ENCODE results near the gene DEFB112. TPM values are rescaled to one million over a fixed set of nuclear protein-coding genes. Genes with fewer than 3 reads are reported as not detected.

Gene DEFB112
- total and polyA plus RNA-seq, 7 donors = not detected

- no peaks in the 10 kb centered on the region for H3K9me3 ChIP-seq
- H3K4me1 ChIP-seq = no peaks in the 10 kb centered on the region
- no peak within 1 kb of the TSS for H3K4me3 ChIP-seq
- no peaks in the 10 kb centered on the region for H3K36me3 ChIP-seq (ENCODE audit: insufficient read depth in 1 of 2, low read depth in 1 of 2)
- H3K27ac ChIP-seq = no peak within 1 kb of the TSS
- no peak for TF ChIP-seq CTCF (IDR thresholded peaks at IDR 0.05)
- no peaks in the 10 kb centered on the region for H3K27me3 ChIP-seq (ENCODE audit: insufficient read depth in 3 of 3, low read length in 2 of 3)
- ATAC-seq (no peak), DNase-seq (no peak)
- intact Hi-C loops (cut with DNase I) = no loop called here
Observed at GRCh38 chr6:50021894-50022293, 27.8 kb downstream of the DEFB112 start, which contains the start of gene DEFB110. Gene DEFB110 (minus strand): TSS chr6:50021994. CDS start chr6:50021935, 59 bp downstream.

GRCh38 chr6:50007819-50008218 is 41.9 kb downstream of the DEFB112 start:
- no peaks in the 10 kb centered on the region for H3K36me3 ChIP-seq (ENCODE audit: insufficient read depth in 1 of 2, low read depth in 1 of 2)
- no peak for TF ChIP-seq CTCF (IDR thresholded peaks at IDR 0.05)
- no peaks in the 10 kb centered on the region for H3K9me3 ChIP-seq
- ATAC-seq = no peak
- intact Hi-C loops (cut with DNase I) = no loop called here
- no peak overlapping the region for H3K27ac ChIP-seq
- H3K4me3 ChIP-seq = no peak overlapping the region
- 76 to 81% (median 80%) methylated on average over 3 of the region's 3 CpGs for whole genome bisulfite sequencing, 3 donors
- H3K27me3 ChIP-seq (ENCODE audit: insufficient read depth in 3 of 3, low read length in 2 of 3) = no peaks in the 10 kb centered on the region
- no peak for DNase-seq
- no peaks in the 10 kb centered on the region for H3K4me1 ChIP-seq

GRCh38 chr6:50003139-50003538 is 46.6 kb downstream of the DEFB112 start:
- Histone ChIP-seq H3K27me3 (ENCODE audit: insufficient read depth in 3 of 3, low read length in 2 of 3) (no peaks in the 10 kb centered on the region), H3K9me3 (no peaks in the 10 kb centered on the region), H3K4me1 (no peaks in the 10 kb centered on the region), H3K4me3 (no peak overlapping the region), H3K27ac (no peak overlapping the region), H3K36me3 (ENCODE audit: insufficient read depth in 1 of 2, low read depth in 1 of 2) (no peaks in the 10 kb centered on the region)
- intact Hi-C loops (cut with DNase I) = no loop called here
- TF ChIP-seq CTCF (IDR thresholded peaks at IDR 0.05) = no peak
- ATAC-seq = no peak
- DNase-seq = no peak
- WGBS, 3 donors = 59 to 67% (median 61%) methylated on average over 3 of the region's 3 CpGs

- H3K36me3 ChIP-seq (ENCODE audit: insufficient read depth in 1 of 2, low read depth in 1 of 2) = no peaks in the 10 kb centered on the region
- no peak for DNase-seq
- intact Hi-C loops (cut with DNase I) = no loop called here
- H3K27ac ChIP-seq = no peak overlapping the region
- no peak for ATAC-seq
- no peaks in the 10 kb centered on the region for H3K4me1 ChIP-seq
- TF ChIP-seq CTCF (IDR thresholded peaks at IDR 0.05) = no peak
- no peak overlapping the region for H3K4me3 ChIP-seq
- no peaks in the 10 kb centered on the region for H3K9me3 ChIP-seq
- H3K27me3 ChIP-seq (ENCODE audit: insufficient read depth in 3 of 3, low read length in 2 of 3) = no peaks in the 10 kb centered on the region
Observed at GRCh38 chr6:49995278-49995677, 54.5 kb downstream of the DEFB112 start.

Other genes starting within 250 kb of the DEFB112 start
- gene CRISP1, start 183.4 kb downstream of the DEFB112 start, total RNA-seq = not detected
- not detected for gene CRISP1, start 183.4 kb downstream of the DEFB112 start, polyA plus RNA-seq
- not detected for gene DEFB114, start 85.8 kb downstream of the DEFB112 start, total RNA-seq
- gene DEFB114, start 85.8 kb downstream of the DEFB112 start, polyA plus RNA-seq = not detected
- not detected for gene DEFB113, start 80.3 kb downstream of the DEFB112 start, total RNA-seq
- not detected for gene DEFB113, start 80.3 kb downstream of the DEFB112 start, polyA plus RNA-seq
- not detected for gene DEFB110, start 27.9 kb downstream of the DEFB112 start, total RNA-seq
- not detected for gene DEFB110, start 27.9 kb downstream of the DEFB112 start, polyA plus RNA-seq

Measured in psoas muscle (tissue), 8 donors.